Prostate gland (tissue), 2 donors: ENCODE results near the gene SLC24A4.

ENCODE experiments used
- CTCF ChIP-seq, 4 experiments: fragments of 200-600 bp in 2 of 4; fragments of 450-650 bp in 2 of 4; sonication (generic) in 2 of 4; IDR thresholded peaks; 1 replicate in 3 of 4; 2 replicates in 1 of 4; pipeline ENCODE4 v1.5.1; 2016 to 2019; ENCODE audit warnings: antibody characterized with exemption in 4 of 4, mild to moderate bottlenecking in 2 of 4, moderate library complexity in 2 of 4
- POLR2A ChIP-seq: fragments of 450-650 bp; IDR thresholded peaks from one replicate; pipeline ENCODE4 v1.6.1; 2016; ENCODE audit warnings: antibody characterized with exemption, mild to moderate bottlenecking

DNA sequence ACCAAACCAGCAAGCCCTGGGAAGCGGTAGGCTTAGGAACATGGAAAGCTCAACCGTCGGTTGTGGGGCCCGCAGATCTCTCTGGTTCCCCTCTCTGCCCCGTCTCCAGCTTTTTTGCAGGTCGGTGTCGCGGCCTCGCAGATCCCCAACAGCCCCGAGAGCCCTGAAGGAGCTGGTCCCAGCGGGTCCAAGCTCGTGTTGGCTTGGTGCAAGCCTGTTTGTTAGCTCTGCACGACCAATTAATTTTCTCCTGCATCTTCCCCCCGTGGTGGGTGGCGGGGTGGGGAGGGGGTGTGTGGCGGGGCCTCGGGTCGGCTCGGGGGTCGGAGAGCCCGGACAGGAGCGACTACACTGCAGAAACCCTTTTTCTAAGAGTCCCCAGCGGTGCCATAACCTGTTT, 449 bp upstream of the SLC24A4 start:
- TF ChIP-seq CTCF (IDR thresholded peaks at IDR 0.05) (no peak), POLR2A (no peak)
